Measurements from ENCODE around the gene KLK10.

KLK10 gene

DNA sequence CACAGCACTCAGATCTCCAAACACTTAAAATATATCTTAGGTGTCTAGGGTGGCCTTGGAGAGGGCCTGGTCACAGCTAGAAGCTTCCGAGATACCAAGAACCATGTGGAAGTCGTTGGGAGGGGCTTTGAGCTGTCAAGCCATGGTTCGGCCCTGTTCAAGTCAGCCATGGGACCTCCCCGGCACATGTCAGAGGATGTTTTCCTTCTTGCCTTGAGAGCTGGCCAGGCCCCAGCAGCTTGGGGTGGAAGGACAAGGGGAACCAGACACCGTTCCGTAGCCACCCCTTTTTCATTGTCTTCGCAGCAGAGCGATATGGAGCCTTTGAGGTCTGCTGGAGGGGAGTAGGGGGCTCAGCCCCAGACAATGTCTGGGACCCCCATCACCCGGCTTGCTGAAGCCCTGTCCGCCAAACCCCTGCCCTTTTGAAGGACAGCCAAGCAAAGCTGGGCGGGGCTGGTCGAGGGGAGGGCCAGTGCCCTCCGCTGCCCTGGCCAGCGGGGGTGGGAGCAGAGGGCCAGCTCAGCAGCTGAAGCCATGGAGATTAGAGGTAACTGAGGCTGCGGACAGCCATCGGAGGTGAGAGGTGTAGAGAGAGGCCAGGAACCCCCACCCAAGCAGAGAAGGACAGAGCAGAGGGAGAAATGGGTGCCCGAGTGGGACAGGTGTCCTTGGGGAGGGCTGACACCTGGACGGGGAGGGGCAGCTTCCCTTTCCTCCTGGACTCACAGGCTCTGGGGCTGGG is 6.5 kb upstream of the KLK10 start:
- DNase-seq (ENCODE audit: low spot score): no peak

DNA sequence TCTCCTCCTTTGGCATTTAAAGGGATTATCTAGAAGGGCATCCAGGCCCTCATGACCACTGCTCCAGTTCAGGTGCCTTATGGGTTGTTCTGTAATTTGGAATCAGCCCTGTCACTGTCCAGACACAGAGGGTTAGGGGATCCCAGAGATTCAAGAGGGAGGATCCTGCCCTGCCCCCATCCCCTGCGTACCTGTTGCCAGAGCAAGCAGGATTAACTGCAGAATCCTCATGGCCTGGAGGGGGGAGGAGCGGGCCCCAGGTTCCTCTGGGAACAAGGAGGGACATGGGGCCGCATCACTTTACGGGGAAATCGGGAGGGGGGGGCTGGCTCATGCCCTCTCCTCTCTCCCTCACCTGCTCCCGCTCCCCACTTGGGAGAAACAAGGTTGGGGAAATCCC is 5.9 kb upstream of the KLK10 start:
- DNase-seq (ENCODE audit: low spot score): no peak

DNA sequence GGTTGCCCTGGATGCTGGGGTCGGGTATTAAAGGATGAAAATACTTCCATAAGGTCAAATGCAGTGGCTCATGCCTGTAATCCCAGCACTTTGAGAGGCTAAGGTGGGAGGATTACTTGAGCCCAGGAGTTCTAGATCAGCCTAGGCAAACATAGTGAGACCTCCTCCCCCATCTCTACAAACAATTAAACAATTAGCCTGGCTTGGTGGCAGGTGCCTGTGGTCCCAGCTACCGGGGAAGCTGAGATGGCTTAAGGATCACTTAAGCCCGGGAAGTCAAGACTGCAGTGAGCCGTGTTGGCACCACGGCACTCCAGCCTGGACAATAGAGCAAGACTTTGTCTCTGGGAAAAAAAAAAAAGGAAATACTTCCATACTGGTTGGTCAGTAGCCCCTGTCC is 5.4 kb upstream of the KLK10 start:
- no peak for DNase-seq (ENCODE audit: low spot score)

DNA sequence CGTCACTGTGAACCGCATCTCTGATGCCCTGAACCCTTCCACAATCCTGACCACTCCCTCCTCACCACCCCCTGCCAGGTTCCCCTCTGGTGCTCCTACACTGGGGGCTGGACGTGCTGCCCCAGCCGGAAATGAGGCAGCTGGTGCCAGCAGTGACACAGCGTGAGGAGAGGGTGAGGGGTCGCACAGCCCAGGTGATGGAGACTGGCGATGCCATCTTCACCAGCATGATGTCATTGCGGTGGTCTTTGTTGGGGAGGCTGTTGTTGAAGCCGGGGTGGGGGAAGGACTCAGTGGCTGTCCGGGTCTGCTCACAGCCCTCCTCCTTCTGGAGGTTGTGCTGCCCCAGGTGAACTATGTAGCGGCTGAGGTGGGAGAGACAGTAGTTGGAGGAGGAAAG is 4.4 kb upstream of the KLK10 start:
- DNase-seq (ENCODE audit: low spot score): no peak

DNA sequence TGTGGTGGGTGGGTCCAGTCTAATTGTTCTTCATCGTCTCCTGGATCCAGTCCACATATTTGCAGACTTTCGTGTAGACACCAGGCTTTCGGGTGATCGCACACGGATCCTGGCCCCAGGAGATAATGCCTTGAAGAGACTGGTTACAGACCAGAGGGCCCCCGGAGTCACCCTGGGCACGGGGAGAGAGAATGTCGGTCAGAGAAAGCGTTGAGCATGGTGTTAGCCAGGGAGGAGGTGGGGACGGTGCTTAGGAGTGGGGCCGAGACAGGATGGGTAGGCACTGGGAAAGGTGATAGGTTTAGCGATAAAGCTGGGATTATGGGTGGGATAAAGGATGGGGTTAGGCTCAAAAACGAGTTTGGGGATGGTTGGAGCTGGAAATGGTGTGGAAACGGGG is 3.0 kb upstream of the KLK10 start:
- no peak for DNase-seq (ENCODE audit: low spot score)

DNA sequence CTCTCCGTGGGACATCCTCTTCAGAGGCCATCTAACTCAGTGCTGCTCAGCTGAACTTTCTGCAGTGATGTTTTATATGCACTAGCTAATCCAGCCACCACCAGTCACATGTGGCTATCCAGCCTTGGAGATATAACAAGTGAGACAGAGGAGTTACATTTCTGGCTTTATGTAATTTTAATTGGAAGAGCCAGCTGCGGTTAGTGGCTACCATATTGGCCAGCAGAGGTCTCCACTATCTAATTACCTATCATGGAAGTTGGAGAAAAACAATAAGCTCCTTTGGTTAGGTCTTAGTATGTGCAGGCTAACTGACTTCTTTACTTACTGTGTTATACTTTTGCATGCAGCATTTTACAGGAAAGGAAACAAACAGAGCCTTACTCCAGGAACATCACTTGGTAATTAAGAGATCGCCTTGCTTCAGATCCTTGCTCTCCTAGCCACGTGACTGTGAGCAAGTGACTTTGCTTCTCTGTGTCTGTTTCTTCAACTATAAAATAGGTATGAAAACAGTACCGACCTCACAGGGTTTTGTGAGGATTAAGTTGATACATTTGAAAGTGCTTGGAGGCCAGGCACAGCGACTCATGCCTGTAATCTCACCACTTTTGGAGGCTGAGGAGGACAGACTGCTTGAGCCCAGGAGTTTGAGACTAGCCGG is 1.6 kb upstream of the KLK10 start:
- peak; percentile 53 for DNase-seq (ENCODE audit: low spot score)

DNA sequence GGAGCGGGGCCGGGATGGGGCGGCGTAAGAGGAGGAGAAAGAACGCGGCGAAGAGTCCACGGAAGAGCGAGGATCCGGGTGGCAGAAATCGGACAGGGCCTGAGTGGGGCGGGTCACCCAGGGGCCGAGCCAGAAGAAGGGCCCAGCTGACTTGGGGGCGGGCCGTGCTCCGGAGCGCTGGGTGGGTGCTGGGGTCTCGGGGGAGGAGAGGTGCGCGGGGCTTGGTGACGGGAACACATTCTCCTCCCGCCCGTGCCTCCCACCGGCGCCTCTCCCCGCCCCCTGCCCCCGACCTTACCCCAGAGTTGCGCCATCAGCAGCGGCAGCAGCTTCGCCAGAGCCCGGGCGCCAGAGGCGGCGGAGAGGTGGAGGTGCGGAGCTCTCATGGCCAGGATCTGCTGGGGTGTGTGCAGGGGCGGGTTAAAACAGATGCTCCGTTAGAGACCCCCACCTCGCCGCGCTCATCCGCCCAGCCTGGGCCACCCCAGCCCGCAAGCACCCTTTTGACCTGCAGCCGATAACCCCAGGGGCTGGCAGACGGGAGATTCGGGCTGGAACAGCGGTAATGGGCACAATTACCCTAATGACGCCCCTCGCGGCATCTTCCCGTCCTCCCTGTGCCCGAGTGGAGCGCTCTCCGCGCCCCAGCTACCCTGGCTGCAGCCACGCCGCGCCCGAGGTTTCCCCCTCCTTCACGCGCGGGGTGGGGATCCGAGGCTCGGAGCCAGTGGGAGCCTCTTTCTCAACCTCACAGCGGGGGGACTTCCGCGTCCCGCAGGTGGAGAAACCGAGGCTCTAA is 565 bp downstream of the KLK10 start:
- DNase-seq (ENCODE audit: low spot score): no peak

DNA sequence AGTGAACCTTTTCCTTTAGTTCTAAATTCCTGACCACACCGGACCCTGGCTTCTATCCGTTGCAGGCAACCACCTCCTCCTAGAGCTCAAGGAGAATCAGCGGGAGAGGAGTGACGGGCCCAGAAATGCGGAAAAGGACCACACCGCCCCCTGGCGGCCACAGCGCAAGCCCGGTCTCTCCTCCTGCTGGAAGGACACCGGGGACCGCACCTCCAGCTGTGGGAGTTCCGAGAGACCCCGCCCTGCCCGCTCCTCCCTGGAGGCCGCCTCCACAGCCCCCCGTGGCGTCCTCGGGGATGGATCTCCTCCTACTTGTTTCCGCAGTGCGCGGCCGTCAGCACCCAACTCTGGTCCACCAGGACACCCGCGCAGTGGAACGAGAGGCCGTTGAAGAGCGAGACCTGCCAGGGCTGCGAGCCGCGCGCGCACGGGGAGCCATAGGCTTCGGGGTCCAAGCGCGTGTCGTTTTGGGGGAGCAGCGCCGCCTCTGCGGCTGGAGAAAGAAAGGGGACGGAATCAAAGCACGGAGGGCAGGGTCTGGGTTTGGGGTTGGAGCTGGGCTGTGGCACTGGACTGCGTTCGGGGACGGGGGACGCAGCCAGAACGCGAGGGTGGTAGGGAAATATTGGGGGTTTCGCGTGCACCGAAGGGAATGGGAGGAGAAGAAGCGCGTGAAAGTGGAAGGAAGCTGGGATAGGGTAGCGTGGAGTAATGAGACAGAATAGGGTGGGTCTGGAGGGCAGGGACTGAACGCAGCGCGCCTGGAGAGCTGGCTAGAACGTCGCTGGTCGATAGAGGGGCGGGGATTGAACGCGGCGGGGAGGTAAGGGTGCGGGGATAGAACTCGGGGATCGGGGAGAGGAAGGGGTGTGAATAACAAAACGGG is 2.5 kb downstream of the KLK10 start:
- peak; percentile 36 for DNase-seq (ENCODE audit: low spot score)

DNA sequence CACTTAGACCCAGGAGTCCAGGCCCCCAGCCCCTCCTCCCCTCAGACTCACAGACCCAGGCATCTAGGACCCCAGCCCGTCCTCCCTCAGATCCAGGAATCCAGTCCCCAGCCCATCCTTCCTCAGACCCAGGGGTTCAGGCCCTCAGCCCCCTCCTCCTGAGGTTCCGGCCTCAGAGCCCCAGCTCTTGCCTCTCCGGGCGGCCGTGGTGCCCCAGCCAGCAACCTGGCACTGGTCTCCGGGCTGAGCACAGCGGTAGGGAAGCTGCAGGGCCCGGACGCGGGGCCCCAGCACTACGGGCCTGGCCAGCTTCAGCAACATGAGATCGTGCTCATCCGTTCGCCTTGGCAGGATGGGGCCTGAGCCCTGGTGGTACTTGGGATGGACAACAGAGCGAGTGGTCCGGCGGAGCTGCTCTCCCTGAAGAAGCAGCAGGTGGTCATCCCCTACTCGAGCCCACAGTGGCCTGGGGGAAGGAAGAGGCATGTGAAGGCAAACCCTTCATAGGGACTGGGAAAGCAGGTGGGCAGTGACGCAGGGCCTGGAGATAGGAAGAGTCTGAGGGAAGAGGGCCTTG is 3.7 kb downstream of the KLK10 start:
- DNase-seq (ENCODE audit: low spot score): no peak

DNA sequence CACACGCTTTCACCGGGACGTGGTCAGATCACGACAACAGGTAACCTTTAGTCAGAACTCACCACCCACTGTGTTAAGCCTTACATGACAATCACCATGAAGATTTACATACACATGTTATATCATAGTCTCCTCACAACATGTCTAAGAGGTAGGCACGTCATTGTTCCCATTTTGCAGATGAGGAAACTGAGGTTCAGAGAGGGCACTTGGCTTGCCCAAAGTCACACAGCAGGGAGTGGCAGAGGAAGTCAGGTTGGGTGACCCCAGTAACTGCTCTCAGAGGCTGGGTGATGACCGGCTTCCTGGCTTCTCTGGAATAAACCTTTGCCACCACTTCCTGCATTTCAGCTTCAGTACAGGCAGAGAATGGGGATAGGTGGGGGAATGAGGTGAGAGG is 5.3 kb downstream of the KLK10 start:
- no peak for DNase-seq (ENCODE audit: low spot score)

DNA sequence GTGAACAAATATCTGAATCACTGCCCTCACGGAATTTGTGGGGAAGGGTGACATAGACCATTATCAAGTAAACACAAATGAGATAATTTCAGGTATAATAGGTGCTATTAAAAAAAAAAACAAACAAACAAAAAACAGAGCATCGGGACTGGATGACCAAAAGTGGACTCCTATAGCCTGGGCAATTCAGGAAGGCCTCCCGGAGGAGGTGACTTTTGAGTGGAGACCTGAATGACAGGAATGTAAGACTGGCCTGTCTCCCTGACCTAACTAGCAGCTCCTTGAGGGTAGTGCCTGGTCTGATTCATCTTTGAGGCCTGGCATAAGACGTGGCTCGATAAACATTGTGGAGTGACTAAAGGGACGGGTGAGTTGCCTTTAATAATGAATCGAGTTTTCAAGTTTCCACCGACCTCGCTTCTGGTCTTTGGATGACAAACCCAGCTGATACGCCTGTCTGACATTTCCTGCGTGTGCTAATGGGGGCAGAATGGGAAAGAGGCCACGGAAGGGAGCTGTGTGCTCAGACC is 6.8 kb downstream of the KLK10 start:
- DNase-seq (ENCODE audit: low spot score): no peak

DNA sequence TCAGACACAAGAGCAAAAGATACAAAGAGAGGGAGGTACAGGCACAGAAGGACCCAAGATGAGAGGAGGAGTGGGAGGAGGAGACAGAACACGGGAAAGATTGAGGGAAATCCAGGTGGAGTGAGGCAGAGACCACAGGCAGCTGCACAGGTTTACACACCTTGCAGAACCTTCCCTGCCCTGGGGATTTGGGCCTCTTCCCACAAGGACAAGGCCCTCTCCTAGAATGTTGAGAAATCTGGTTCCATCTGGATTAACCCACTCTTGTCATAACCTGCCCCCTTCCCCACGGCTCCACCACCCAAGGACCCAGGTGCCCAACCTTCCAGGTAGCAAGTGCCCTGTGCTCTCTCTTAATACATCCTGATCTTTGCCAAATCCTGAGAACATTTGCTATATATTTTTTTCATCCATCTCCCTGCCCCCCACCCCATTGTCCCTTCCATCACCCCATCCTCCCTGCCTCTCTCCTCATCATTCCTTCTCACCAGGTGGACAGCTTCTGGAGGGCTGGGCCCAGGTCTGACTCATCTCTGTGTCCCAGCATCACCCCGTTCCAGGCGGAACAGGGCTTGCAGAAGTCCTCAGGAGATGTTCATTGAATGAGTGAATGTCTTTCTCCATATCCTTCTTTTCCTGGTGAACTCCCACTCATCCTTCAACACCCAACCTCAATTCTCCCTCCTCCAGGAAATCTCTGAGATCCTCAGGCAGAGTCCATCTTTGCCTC is 9.3 kb downstream of the KLK10 start:
- DNase-seq (ENCODE audit: low spot score): no peak

DNA sequence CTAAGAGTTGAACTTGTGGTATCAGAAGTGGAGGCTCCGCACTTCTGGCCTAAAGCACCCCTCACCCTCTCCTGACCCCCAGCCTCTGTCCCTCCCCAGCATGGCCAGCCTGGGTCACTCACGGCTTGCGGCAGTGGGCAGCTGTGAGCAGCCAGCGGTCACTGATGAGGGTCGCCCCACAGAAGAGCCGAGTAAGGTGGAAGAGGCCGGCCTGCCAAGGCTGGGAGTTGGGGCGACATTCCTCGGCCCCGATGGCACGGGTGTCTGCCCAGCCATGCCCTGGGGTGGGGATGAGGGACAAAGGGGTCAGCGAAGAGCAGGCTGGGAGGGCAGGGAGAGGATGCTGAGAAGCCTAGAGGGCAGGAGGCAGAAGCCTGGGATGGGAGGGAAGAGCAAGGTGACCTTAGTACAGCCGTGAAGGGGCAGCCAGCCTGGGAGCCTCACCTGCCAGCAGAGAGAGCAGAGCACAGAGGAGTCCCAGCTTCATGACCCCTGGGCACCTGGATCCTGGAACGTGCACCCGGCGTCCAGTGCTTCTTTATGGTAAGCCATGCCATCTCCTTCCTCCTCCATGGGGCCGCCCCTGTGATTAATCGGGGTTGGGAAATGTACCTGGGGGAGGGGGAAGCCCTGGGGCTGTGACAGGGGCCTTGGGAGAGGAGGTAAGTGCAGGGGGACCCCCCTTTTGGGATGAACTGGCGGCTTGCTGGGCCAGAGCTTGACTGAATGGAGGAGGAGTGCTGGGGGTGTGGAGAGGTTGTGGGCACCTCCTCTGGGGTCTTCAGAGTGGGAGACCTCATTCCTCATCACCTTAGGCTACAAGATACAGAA is 10.2 kb downstream of the KLK10 start:
- DNase-seq (ENCODE audit: low spot score): no peak

DNA sequence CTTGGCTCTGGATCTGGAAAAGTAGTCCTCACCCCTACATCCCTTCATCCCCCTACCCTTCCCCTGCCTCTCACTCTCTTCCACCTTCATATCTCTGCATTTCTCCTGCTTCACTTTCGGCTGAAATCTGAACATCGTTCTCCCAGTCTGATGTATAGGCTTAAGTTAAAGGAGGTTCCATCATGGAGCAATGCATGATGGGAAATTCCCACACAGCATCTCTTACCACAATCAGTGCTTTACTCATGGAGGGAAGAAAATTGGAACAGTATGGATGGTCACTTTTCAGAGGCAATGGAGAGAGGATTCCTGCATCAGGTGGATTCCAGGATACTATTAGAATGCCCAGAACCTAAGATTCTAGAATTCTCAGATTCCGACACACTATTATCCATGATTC is 12.0 kb downstream of the KLK10 start:
- DNase-seq (ENCODE audit: low spot score): no peak

DNA sequence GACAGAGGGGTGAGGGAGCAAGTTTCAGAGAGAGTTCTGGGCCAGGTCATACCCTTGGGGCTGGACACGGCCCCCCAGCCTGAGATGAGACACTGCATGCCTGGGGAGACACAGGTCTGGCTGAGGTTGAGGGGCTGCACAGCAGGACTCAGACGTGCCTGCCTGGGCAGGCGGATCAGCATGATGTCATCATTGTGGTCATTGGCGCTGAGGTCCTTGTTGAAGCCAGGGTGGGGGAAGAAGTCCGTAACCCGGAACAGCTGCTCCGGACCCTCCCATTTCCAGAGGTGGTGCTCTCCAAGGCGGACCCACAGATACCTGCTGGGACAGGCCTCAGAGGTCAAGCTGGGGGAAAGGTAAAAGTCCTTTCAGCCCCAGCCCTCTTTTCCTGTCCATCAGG is 13.1 kb downstream of the KLK10 start:
- DNase-seq (ENCODE audit: low spot score): no peak

DNA sequence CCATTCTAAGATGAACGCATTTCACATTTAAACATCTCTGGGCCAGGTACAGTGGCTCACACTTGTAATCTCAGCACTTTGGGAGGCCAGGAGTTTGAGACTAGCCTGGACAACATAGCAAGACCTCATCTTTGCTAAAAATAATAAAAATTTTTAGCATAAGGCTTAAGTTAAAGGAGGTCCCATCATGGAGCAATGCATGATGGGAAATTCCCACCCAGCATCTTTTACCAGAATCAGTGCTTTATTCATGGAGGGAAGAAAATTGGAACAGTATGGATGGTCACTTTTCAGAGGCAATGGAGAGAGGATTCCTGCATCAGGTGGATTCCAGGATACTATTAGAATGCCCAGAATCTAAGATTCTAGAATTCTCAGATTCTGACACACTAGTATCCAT is 14.3 kb downstream of the KLK10 start:
- DNase-seq (ENCODE audit: low spot score): no peak

DNA sequence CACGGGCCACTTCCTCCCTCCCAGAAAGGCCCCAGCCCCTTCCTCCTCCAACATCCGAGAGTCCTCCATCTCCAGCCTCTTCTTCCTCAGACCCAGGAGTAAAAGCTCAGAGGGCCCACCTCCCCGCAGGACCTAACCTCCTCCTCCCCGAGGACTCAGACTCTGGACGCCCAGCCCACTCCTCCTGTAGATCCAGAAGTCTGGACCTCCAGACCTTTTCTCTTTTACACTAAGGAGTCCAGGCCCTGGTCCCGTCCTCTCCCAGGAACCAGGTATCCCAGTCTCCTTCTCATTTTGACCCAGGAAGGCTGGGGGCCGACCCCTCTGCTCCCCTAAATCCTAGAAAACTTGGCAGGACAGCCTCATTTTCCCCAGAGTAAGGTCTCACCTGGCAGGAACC is 16.2 kb downstream of the KLK10 start:
- DNase-seq (ENCODE audit: low spot score): no peak

DNA sequence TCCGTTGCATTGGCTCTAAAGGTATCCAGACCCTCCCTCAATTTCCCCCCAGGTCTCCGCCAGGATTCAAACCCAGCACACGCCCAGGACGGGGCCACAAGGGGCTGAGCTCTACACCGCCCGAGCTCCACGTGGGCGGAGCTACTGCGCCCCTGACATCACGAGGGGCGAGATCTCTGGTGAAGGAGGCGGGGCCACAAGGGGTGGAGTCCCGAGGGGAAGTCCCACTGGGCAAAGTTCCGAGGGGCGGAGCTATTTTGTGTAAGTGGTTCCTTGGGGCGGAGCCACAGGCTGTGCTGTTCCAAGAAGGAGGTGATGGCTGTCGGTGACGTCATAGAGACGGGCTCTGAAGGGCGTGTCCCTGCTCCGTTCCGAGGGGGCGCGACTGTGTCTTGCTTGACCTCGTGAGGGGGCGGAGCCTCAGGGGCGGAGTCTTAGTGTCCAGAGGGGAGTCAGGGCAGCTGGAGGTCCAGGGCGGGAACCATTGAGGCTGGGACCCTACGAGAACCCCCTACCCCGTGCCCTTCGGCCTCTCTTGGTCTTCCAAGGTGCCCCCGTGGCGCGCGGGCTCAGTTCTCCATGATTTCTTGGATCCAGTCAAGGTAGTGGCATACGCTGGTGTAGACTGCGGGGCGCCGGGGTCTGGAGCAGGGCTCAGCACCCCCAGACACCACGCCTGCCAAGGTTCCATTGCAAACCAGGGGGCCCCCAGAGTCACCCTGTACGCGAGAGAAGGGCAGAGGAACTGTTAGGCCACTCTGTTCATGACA is 16.8 kb downstream of the KLK10 start:
- DNase-seq (ENCODE audit: low spot score): no peak

DNA sequence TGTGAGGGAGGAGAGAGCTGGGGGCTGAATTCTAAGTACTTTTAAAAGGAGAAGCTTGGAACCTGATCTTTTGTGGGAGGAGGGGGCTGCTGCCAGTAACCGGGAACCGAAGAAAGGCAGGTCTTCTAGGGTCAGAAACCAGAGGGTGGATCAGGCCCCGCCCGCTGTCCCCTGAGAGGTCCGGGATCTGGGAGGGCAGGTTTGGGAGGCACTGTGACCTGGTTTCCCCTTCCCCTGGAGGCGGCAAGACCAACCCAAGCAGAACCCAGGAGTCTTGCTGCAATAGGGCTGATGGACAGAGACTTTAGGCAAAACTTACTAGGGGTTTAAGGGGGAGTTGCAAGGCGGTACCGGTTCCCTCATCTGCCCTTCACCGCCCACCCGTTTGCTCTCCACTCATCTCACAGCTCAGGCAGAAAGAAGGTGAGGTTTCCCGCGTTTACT is 17.4 kb downstream of the KLK10 start:
- DNase-seq (ENCODE audit: low spot score): no peak

All from kidney capillary endothelial cell (primary cell).